NCI-H2081 (cell line): ENCODE results near the gene FBXL4.
"Not testable (repeated sequence)": the region's sequence is repeated elsewhere in the genome, so short reads cannot be mapped to it uniquely, and the experiment has no call there.

Experiments
- DNase-seq, 2 experiments: peaks; one replicate each; lab custom pipeline; 2025; lab: John Stamatoyannopoulos, UW

FBXL4 gene

DNA sequence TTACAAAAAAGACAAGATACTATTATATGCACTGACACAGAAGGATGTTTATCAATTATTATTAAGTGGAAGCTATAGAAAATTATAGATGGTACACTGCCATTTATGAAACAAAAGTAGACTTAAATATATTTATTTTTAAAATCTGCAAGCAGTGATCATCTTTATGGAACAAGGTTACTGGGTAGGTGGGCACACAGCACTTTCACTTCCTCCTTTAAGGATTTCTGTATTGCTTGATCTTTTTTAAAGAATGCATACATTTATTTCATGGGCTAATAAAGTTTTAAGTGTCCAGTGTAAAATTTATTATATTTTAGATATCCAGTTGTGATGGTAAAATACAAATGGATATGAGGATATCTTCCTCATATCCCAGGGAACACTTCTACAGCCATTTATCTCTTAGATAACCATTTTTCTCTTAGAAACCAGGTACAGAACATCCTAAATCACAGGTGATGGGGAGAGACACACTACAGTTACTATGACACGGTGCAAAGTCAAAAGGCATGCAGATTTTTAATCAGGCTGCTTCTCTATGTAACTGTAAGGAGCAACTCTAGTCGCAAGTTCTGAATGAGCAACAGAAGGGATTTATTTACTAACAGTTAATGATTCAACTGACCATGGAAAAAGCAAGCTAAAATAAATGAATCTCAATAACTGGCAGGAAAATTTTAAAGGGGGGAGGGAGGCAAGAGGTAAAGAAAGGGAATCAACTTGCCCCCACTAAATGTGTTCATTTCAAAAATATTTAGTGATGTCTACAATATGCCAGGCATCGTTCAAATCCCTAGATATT, 2.2 kb downstream of the FBXL4 start:
- DNase-seq: no peak

DNA sequence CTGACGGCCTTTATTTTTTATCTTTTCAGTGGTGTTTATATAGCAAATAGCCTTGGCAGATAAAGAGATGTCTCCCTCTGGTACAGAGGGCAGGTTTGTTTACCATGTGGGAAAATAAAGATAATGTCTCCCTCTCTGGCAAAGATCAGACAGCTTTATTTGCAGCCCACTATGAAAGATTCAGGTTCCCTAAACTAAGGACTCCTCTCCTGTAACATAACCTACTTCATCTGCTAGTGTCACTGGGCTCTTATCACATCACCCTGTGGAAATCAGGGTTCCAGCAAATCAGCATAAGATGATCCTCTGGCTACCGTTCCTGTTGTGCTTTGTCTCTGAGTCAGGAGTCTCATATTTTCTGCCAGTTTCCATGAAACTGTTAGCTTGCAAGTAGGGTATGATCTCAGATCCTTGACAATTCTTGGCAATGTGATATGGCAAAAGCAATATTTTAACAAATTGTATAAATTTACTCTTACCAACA, 3.1 kb downstream of the FBXL4 start:
- peak in 1 of 2 experiments; percentile 20 for DNase-seq

- no peak for DNase-seq
Observed at GRCh38 chr6:98944168-98944567, 3.6 kb downstream of the FBXL4 start.

DNA sequence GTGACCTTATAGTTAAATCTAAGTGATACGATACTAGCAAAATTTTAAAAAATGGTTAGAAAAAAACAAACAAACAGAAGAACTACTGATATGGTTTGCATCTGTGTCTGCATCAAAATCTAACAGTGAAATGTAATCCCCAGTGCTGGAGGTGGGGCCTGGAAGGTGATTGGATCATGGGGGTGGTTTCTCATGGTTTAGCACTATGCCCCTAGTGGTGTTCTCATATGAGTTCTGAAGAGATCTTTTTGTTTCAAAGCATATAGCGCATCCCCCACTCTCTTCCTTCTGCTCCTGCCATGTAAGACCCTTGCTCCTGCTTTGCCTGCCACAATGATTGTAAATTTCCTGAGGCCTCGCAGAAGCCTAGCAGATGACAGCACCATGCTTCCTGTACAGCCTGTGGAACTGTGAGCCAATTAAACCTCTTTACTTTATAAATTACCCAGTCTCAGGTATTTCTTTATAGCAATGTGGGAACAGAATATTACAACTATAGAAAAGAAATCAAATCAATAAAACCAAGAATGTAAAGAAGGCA, 5.4 kb downstream of the FBXL4 start:
- DNase-seq: no peak

DNA sequence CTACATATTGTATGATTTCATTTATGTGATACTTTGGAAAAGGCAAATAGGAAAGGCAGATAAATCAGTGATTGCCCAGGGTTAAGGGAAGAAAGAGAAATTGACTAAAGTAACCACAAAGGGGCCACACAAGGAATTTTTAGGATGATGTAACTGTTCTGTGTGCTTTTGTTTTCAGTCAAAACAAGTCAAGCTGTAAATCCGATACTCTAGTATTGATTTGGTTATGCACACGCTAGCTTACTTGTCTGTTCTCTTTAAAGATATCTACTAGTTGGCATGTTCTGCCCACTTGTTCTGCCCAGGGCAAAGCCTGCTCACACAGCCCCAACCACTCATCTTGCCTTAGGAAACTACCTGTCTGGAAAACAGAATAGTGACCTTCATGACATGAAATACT, 6.4 kb downstream of the FBXL4 start:
- no peak for DNase-seq

DNA sequence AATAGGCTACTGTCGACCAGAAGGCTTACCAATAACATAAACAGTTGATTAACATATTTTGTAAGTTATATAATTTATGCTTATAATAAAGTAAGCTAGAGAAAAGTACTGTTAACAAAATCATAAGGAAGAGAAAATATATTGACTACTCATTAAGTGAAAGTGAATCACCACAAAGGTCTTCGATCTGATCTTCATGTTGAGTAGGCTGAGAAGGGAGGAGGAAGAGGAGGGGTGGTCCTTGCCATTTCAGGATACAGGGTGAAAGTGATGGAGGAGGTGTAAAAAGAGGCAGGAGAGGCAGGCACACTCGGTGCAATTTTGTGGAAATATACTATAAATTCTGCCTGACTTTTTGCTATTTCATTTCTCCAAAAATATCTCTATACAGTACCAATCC, 10.4 kb downstream of the FBXL4 start:
- DNase-seq: no peak

- no peak for DNase-seq
Observed at GRCh38 chr6:98932381-98932780, 15.4 kb downstream of the FBXL4 start.

DNA sequence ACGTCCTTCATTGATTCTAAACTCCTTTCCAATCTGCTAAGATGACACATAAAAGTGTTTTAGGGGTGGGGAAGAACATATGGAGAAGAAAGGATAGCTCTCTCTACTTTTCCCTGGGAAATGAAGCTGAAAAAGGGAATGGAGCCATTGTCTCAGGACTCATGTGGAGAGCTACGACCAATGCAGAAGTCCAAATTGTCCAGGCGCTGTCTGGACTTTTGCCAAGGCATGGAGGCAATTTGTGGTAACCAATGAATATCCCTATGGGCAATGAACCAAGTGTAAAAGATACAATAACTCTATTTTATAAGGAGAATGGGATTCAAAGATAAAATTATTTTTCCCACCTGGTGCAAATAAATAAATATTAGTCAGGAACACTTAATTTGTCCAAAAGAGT, 16.1 kb downstream of the FBXL4 start:
- DNase-seq: peak in 1 of 2 experiments; percentile 53

- DNase-seq: no peak
Observed at GRCh38 chr6:98929498-98930060, 18.2 kb downstream of the FBXL4 start.

- DNase-seq: no peak
Observed at GRCh38 chr6:98928688-98929087, 19.1 kb downstream of the FBXL4 start.

DNA sequence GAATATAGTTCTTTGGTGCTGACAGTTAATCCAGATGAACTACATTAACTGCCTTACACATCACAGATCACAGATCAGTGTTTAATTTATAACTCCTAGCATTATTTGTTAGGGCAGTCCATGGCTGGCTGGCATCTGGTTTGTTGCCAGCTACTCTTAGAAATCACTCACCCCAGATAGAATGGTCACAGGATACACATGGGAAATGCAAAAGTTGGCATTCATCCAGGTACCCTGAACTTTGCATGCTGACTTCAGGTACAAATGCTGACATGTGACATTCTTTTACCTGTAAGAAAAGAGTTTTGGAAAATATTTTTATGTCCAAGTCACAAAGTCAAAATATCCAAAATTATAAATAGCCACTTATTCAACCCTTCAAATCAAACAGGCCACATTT, 20.2 kb downstream of the FBXL4 start:
- DNase-seq: peak in 1 of 2 experiments; percentile 69

GRCh38 chr6:98925831-98926230, 21.9 kb downstream of the FBXL4 start:
- no peak for DNase-seq

GRCh38 chr6:98924647-98925046, 23.1 kb downstream of the FBXL4 start:
- peak in 1 of 2 experiments; percentile 36 for DNase-seq

DNA sequence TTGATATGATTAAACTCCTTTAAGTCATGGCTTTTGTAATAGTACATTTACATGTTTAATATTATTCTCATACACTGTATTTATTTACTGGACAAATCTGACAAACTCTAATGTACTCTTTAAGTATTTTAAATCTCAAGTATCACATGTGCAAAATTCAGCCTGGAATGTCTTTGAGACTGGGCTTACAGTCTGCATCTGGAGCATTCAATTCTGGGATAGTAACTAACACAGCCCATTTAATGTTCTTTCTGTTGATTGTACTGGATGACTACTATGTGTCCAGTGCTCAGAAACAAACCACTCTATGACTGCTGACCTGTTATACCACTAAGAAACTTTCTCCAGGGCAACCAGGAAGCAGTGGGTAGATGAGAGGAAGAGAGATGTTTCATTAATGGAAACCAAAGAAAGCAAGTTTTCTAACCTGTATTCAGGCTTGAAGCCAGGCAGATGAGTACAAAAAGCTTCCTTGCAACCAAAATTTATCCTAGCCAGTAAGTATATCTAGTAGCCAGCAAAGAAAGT, 26.8 kb downstream of the FBXL4 start:
- DNase-seq: no peak

- not testable (repeated sequence) for DNase-seq
Observed at GRCh38 chr6:98910946-98911345, 36.8 kb downstream of the FBXL4 start.

DNA sequence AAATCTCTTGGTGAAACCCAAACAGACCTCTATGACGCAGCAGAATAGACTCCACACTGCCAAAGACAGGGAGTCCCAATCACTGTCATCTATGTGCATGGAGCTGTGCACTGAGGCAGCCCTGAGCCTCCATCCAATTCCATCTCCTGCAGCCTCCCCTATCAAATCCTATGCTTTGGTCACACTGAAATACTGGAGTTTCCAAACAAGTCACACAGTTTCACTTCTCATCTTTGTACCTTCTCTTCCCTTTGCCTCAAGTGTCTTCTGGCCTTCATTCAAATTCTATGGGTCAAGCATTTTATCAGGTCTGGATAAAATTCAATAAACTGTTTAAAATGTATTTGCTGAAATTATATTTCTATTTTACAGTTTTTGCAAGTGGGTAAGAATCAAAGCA, 38.5 kb downstream of the FBXL4 start:
- no peak for DNase-seq

DNA sequence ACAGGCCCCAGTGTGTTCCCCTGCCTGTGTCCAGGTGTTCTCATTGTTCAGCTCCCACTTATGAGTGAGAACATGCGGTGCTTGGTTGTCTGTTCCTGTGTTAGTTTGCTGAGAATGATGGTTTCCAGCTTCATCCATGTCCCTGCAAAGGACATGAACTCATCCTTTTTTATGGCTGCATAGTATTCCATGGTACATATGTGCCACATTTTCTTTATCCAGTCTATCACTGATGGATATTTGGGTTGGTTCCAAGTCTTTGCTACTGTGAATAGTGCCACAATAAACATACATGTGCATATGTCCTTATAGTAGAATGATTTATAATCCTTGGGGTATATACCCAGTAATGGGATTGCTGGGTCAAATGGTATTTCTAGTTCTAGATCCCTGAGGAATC, 41.4 kb downstream of the FBXL4 start:
- DNase-seq: not testable (repeated sequence)

DNA sequence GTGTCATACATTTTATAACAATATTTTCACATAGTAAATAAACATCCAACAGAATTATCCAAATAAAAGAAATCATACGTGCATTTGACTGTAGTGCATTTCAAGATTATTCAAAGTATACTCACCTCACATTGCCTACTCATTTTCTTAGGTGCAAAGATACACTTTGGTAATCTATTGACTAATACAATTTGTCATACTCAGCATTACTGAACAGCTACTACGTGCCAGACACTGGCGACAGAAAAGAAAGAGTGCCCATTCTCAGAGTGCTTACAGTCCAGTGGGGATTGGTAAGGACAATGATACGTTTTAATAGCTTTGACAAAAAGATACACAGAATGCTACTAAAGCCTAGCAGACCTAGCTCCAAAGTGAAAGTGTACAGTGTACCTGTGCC, 42.0 kb downstream of the FBXL4 start:
- no peak for DNase-seq

GRCh38 chr6:98904096-98904495, 43.6 kb downstream of the FBXL4 start:
- no peak for DNase-seq

DNA sequence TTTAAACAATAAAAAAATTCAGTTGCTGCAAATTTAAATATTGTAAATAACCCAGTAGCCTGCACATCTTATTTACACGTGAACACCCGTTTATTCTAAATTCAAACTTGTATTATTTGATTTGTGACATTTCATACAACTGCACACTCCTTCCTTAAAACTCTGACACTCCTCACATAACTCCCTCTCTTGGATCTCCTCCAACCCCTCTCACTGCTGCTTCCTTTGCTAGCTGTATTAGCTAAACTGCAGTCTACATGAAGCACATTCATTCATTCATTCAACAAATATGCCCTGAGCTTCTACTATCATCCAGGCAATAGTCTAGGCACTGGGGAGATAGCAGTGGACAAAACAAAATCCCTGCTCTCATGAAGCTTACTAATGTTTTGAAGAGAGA, 47.0 kb downstream of the FBXL4 start:
- DNase-seq: no peak

DNA sequence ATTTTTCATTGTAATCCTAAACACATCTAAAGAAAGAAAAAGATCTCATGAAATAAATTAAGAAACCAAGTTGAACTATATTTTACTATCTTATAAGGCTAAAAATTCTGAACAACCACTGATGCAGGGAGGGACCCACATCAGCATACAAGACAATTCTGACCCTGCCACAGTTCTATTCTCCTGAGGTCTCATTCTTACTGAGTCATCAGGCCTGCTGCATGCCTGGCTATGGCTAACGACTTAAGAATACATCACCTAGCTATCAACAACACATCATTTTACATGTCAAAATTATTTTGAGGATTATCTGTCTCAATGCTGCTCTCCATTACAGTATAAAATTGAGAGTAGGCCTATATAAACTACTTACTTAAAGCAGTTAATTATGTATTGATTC, 52.9 kb downstream of the FBXL4 start:
- no peak for DNase-seq

DNA sequence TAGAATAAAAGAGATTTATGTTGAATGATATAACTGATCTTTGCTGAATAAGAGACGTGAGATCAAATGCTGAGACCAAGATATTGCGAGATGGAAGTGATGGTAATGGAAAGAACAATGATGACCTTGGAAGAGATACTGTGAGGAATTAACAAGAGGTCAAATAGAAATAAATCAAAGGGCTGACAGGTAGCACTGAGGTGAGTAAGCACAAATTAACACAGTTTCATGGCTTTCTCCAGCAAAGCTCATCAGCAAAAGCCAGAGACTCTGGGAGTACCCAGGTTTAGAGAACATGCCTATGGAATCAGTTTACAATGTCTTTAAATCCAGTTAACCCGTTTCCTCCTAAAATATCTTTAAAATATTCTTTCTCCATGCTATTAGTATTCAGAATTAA, 60.1 kb downstream of the FBXL4 start:
- DNase-seq: no peak

DNA sequence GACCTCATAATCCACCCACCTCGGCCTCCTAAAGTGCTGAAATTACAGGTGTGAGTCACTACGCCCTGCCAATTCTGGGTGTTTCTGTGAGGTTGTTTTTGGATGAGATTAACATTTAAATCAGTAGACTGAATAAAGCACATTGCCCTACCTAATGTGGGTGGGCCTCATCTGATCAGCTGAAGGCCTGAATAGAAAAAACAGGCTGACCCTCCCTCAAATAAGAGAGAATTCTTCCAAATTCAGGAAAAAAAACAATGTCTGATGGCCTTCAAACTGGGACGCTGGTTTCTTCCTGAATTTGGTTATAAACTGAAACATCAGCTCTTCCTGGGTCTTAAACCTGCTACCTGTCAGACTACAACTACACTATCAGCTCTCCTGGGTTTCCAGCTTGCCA, 62.4 kb downstream of the FBXL4 start:
- no peak for DNase-seq
